HepG2 (cell line): ENCODE results near the gene PRDM15. TPM values are rescaled to one million over a fixed set of nuclear protein-coding genes. Genes with fewer than 3 reads are reported as not detected.

Experiments
- ATF7 ChIP-seq, 2 experiments: fragments of 450-650 bp in 1 of 2; sonication (generic) in 1 of 2; formaldehyde crosslinking in 1 of 2; IDR thresholded peaks; 2 replicates each; pipeline versions ENCODE4 v1.4.0 to v1.6.1; 2016 to 2020; ENCODE audit warnings: antibody characterized with exemption in 1 of 2, mild to moderate bottlenecking in 1 of 2, missing genetic modification reagents in 1 of 2
- BCL6 ChIP-seq: IDR thresholded peaks from 2 replicates; pipeline ENCODE4 v1.6.1; 2016; ENCODE audit warnings: missing genetic modification reagents, missing compliant biosample characterization
- BRD4 ChIP-seq: sonication (generic); formaldehyde crosslinking; IDR thresholded peaks from 2 replicates; pipeline ENCODE4 v1.4.0; 2020; ENCODE audit warnings: missing genetic modification reagents
- CERS6 ChIP-seq: sonication (generic); formaldehyde crosslinking; IDR thresholded peaks from 2 replicates; pipeline ENCODE4 v1.5.0; 2020; ENCODE audit warnings: missing genetic modification reagents
- CREB3 ChIP-seq: sonication (generic); formaldehyde crosslinking; IDR thresholded peaks from 2 replicates; pipeline ENCODE4 v1.5.0; 2020; ENCODE audit warnings: missing genetic modification reagents
- FOSL2 ChIP-seq: sonication (generic); formaldehyde crosslinking; IDR thresholded peaks from 2 replicates; pipeline ENCODE4 v1.4.0; 2020; ENCODE audit warnings: missing genetic modification reagents
- FOXK2 ChIP-seq: fragments of 450-650 bp; IDR thresholded peaks from 2 replicates; pipeline ENCODE4 v1.6.1; 2016
- GFI1 ChIP-seq: sonication (generic); formaldehyde crosslinking; IDR thresholded peaks from 2 replicates; pipeline ENCODE4 v1.5.0; 2020; ENCODE audit warnings: missing genetic modification reagents, mild to moderate bottlenecking, borderline replicate concordance
- HMG20A ChIP-seq: IDR thresholded peaks from 2 replicates; pipeline ENCODE4 v1.6.1; 2016; ENCODE audit warnings: borderline replicate concordance
- IRX3 ChIP-seq: sonication (generic); formaldehyde crosslinking; IDR thresholded peaks from 2 replicates; pipeline ENCODE4 v1.8.1; 2023; ENCODE audit warnings: mild to moderate bottlenecking, low read depth, missing genetic modification reagents, borderline replicate concordance
- KDM5A ChIP-seq: fragments of 200-600 bp; sonication (generic); IDR thresholded peaks from 2 replicates; pipeline ENCODE4 v1.7.0; 2018; ENCODE audit warnings: antibody characterized with exemption, mild to moderate bottlenecking, low read length, borderline replicate concordance
- KLF11 ChIP-seq: IDR thresholded peaks from 2 replicates; pipeline ENCODE4 v1.6.1; 2016; ENCODE audit warnings: missing compliant biosample characterization
- NCOA1 ChIP-seq: sonication (generic); formaldehyde crosslinking; IDR thresholded peaks from 2 replicates; pipeline ENCODE4 v1.9.0; 2021; ENCODE audit warnings: missing genetic modification reagents
- NFRKB ChIP-seq: fragments of 450-650 bp; IDR thresholded peaks from 2 replicates; pipeline ENCODE4 v1.6.1; 2017
- PHF21A ChIP-seq: sonication (generic); formaldehyde crosslinking; IDR thresholded peaks from 2 replicates; pipeline ENCODE4 v1.5.0; 2020; ENCODE audit warnings: mild to moderate bottlenecking, missing genetic modification reagents
- RAD21 ChIP-seq: fragments of 450-650 bp; formaldehyde crosslinking; IDR thresholded peaks from 2 replicates; pipeline ENCODE4 v1.5.0; 2020; ENCODE audit warnings: mild to moderate bottlenecking
- SNAPC2 ChIP-seq: sonication (generic); formaldehyde crosslinking; IDR thresholded peaks from 2 replicates; pipeline ENCODE4 v1.8.1; 2022; ENCODE audit warnings: mild to moderate bottlenecking, missing genetic modification reagents
- UBTF ChIP-seq: sonication (generic); formaldehyde crosslinking; IDR thresholded peaks from 2 replicates; pipeline ENCODE4 v1.4.0; 2020; ENCODE audit warnings: mild to moderate bottlenecking, missing genetic modification reagents
- ZFP36L2 ChIP-seq: sonication (generic); formaldehyde crosslinking; IDR thresholded peaks from 2 replicates; pipeline ENCODE4 v1.4.0; 2020; ENCODE audit warnings: missing genetic modification reagents
- ZFX ChIP-seq: sonication (generic); formaldehyde crosslinking; IDR thresholded peaks from 2 replicates; pipeline ENCODE4 v1.4.0; 2020; ENCODE audit warnings: mild to moderate bottlenecking, low read depth, missing genetic modification reagents, moderate library complexity
- ZGPAT ChIP-seq: IDR thresholded peaks from 2 replicates; pipeline ENCODE4 v1.6.1; 2016; ENCODE audit warnings: mild to moderate bottlenecking
- ZNF138 ChIP-seq: sonication (generic); formaldehyde crosslinking; IDR thresholded peaks from 2 replicates; pipeline ENCODE4 v1.5.0; 2020; ENCODE audit warnings: mild to moderate bottlenecking, low read depth, missing genetic modification reagents
- ZNF329 ChIP-seq: sonication (generic); formaldehyde crosslinking; IDR thresholded peaks from 2 replicates; pipeline ENCODE4 v1.9.0; 2021; ENCODE audit warnings: low read depth, mild to moderate bottlenecking, missing genetic modification reagents
- ZNF337 ChIP-seq: sonication (generic); formaldehyde crosslinking; IDR thresholded peaks from 2 replicates; pipeline ENCODE4 v1.5.1; 2020; ENCODE audit warnings: missing genetic modification reagents, low read depth, mild to moderate bottlenecking, borderline replicate concordance
- ZNF484 ChIP-seq: sonication (generic); formaldehyde crosslinking; IDR thresholded peaks from 2 replicates; pipeline ENCODE4 v1.5.1; 2020; ENCODE audit warnings: mild to moderate bottlenecking, low read depth, missing genetic modification reagents, borderline replicate concordance
- ZNF605 ChIP-seq: sonication (generic); formaldehyde crosslinking; IDR thresholded peaks from 2 replicates; pipeline ENCODE4 v1.8.0; 2022; ENCODE audit warnings: mild to moderate bottlenecking, missing genetic modification reagents
- ZNF850 ChIP-seq: sonication (generic); formaldehyde crosslinking; conservative IDR thresholded peaks from 2 replicates; pipeline ENCODE4 v1.9.0; 2021; ENCODE audit warnings: mild to moderate bottlenecking, missing genetic modification reagents
- polyA plus RNA-seq, 8 experiments: library from polyadenylated mRNA; depleted of rRNA in 3 of 8; stranded (reverse) in 7 of 8; unstranded in 1 of 8; fragments of >200 nt; fragmentation: Illumina TruSeq in 4 of 8; extraction: Trizol in 4 of 8; gene quantifications; 2 replicates each; pipeline versions ENCODE4 v1.2.1 to v1.2.3, GENCODE V29; 2011 to 2016; ENCODE audit warnings: low read depth in 4 of 8, missing spikeins in 1 of 8, mixed read lengths in 1 of 8; ENCODE audit not compliant: insufficient read depth in 1 of 8
- total RNA-seq, 5 experiments: library from RNA; depleted of rRNA; stranded (reverse); fragments of >200 nt; fragmentation: Illumina TruSeq; extraction: Trizol; gene quantifications; 2 replicates each; pipeline ENCODE4 v1.2.3, GENCODE V29; 2016; ENCODE audit warnings: low read depth in 1 of 5

The PRDM15 gene
- total and polyA plus RNA-seq, 2 of the 13 experiments (the other 11 are each of a cell fraction or from before 2014, with no cell fraction given): 4.0 to 6.9 TPM

GRCh38 chr21:41765420-41765821 is 113.7 kb downstream of the PRDM15 start (continued):
- TF ChIP-seq KDM5A: no peak
- no peak for TF ChIP-seq KLF11
- TF ChIP-seq IRX3 (CRISPR knock-in tag): 0 out of 2 replicates have a peak, but pooled peaks have one; percentile 35
- TF ChIP-seq ZFP36L2 (CRISPR knock-in tag): no peak
- no peak for TF ChIP-seq ZNF337 (CRISPR knock-in tag)
- no peak for TF ChIP-seq RAD21 (CRISPR knock-in tag)
- TF ChIP-seq UBTF: no peak
- no peak for TF ChIP-seq ZGPAT (CRISPR knock-in tag)
- no peak for TF ChIP-seq ZNF484 (CRISPR knock-in tag)
- peak; percentile 65; the same call in 1 of the 2 replicates for TF ChIP-seq GFI1 (CRISPR knock-in tag)
- TF ChIP-seq CERS6 (CRISPR knock-in tag): no peak
- no peak for TF ChIP-seq ZNF605 (CRISPR knock-in tag)
- TF ChIP-seq HMG20A (CRISPR knock-in tag): no peak
- TF ChIP-seq CREB3 (CRISPR knock-in tag): no peak
- TF ChIP-seq FOSL2: no peak
- no peak for TF ChIP-seq ZNF329 (CRISPR knock-in tag)
- no peak for TF ChIP-seq ZNF850 (CRISPR knock-in tag)
- no peak for TF ChIP-seq ATF7 (IDR thresholded peaks at IDR 0.05)
- TF ChIP-seq ATF7 (CRISPR knock-in tag; IDR thresholded peaks at IDR 0.05): no peak
- no peak for TF ChIP-seq NFRKB
- no peak for TF ChIP-seq ZNF138 (CRISPR knock-in tag)
- TF ChIP-seq BRD4 (CRISPR knock-in tag): no peak
- TF ChIP-seq NCOA1 (CRISPR knock-in tag): 0 out of 2 replicates have a peak, but pooled peaks have one; percentile 24
- 0 out of 2 replicates have a peak, but pooled peaks have one; percentile 59 for TF ChIP-seq SNAPC2 (CRISPR knock-in tag)
- TF ChIP-seq BCL6 (CRISPR knock-in tag): peak; percentile 83
- peak; percentile 29; the same call in 1 of the 2 replicates for TF ChIP-seq PHF21A (CRISPR knock-in tag)
- no peak for TF ChIP-seq ZFX
- no peak for TF ChIP-seq FOXK2
